HL-60/S4 treated with phorbol 12-myristate 13-acetate at 8.2 ng/mL for 4 days and 3 days (cell line): Measurements from ENCODE around the gene ROBO1.
"Not testable (repeated sequence)": the region's sequence is repeated elsewhere in the genome, so short reads cannot be mapped to it uniquely, and the experiment has no call there.

ENCODE experiments used
- in situ Hi-C: fragments of 300-500 bp; cut with MboI; formaldehyde crosslinking; loops from 2 replicates; pipeline ENCODE4 v1.15.0; 2022; ENCODE audit warnings: low sequenced_read_pairs

The ROBO1 gene

DNA sequence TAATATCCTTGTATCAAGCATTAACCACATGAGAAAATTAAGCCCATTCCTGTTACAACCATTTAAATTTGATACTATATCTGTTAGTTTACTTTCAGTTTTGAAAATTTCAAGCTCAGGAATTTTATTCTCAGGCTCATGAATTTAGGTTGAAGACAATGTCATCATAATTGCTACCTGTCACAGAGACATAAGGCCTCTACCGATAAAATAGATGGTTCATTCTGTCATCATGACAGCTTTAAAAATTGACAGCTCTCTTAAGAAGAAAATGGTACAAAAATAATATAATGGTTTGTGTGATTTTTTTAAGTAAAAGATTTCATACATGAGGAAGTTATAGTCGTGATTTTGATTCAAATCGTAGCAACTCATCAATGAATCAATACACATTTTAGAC is 1003.2 kb downstream of the ROBO1 start:
- in situ Hi-C loops: no loop called here

DNA sequence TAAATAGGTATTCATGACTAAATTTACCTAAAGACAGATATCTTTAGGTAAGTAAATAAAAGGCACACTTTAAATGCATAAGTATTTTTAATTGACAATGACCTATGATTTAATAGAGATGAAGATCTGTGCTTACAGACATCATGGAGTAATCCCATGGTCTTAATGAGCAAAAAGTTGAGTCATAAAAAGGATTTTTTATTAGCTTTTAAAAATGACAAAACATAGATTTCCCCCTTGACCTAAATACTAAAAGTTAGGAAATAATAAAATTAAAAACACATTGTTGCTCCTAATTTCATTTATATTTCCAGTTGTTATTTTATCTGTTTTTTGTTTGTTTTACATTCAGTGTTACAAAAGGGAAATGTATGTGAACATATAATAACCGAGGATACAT is 1005.7 kb downstream of the ROBO1 start:
- in situ Hi-C loops: no loop called here

DNA sequence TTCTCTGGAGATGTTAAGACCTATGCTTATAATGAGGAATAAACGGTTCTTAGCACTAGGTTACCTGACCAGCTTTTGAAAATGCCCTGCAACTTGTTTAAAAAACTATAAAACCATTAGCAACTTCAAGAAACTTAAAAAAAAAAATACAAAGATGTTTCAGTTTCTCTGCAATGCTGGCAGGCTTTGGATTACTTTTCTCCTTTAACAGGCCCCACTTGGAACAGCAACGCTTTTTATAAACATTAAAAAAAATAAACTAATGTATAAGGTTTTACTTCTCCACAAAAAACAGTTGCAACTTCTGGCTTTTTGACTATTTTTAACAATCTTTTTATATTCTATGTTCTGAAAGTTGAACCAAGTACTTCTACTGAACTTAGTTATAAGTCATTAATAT is 1006.7 kb downstream of the ROBO1 start:
- in situ Hi-C loops: no loop called here

DNA sequence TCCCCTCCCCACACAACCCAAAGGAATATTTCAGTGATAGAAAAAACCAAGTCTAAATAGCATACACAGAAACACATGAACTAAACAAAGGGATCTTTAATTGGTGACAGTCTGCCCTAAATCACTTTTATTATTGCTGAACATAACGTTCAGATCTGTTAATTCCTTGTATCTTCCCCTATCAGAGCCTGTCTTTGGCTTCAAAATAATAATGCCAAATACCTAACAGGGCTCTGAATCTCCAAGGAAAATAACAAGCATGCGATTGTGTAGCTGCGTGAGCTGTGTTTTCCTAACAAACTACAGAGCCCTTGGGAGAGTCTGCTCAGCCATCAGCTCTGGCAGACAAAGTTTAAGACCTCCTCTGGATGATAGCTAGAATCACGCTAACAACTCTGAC is 1010.1 kb downstream of the ROBO1 start:
- in situ Hi-C loops: no loop called here

DNA sequence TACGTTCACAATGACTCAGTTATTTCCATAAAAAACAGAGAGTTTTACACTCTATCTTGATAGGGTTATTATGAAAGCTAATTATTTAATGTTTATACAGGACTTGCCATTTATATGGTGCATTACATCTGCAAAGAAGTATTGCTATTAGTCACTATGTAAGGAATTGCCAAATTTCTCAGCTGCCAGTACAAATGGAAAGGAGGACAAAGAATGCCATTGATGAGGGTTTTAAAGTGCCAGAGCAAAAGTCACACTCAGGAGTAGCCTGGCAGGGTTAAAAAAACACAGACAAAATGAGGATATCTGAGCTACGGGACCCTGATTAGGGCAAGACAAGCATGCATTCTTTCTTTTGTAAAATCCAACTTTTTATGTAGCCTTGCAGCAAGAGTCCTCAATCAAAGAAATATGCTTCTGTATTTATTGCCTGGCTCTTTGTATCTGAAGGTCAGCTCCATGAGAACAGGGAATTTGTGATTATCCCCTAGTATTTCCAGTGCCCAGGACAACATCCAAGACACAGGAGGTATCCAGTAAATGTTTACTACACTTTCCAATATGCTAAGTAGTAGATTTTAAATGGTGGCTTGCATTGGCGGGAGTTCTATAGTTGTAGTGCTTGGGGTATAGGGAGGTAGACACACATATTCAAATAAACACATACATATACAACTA is 1013.6 kb downstream of the ROBO1 start:
- in situ Hi-C loops: no loop called here

DNA sequence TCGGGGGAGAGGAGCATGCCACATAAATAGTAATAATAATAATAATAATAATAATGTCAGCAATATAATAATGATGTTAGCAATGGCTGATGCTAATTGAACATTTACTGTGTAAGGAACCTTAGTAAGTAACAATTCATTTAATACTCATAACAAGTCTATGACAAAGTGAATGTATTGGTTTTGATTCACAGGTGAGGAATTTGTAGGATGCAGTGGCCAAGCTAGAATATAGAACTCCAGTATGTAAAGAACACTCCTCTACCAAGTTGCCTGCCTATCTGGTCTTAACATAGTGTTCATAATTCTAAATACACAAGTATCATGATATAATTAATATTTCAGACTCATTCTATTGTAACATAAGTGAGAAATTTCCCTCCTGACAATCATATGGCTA is 1016.5 kb downstream of the ROBO1 start:
- in situ Hi-C loops: no loop called here

DNA sequence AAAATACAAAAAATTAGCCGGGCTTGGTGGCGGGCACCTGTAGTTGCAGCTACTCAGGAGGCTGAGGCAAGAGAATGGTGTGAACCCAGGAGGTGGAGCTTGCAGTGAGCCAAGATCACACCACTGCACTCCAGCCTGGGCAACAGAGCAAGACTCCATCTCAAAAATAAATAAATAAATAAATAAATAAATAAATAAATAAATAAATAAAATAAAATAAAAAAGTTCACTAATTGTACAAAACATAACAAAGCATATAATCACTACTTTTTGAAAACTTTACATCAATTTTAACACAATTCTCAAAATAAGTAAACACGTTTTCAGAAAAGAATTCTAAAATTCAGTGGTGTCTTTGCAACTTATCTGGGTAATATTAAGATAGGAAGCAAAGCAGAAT is 1017.5 kb downstream of the ROBO1 start:
- in situ Hi-C loops: not testable (repeated sequence)

DNA sequence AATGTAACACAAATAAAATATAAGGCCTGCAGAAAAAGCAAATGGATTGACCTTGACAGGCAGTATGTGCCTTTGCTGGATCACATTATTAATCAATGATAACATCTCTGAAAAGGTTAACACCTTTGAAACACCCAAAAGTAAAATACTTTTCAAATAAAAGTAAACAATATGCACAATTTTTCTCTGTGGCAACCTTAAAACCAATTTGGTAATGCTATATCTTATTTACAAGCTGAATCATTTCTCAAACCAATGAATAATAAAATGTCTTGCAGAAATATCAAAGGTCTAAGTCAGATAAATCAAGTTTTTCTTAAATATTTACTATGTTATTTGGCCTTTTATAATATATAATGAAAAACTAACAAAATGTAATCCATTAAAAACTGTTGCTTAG is 1018.7 kb downstream of the ROBO1 start:
- in situ Hi-C loops: no loop called here

DNA sequence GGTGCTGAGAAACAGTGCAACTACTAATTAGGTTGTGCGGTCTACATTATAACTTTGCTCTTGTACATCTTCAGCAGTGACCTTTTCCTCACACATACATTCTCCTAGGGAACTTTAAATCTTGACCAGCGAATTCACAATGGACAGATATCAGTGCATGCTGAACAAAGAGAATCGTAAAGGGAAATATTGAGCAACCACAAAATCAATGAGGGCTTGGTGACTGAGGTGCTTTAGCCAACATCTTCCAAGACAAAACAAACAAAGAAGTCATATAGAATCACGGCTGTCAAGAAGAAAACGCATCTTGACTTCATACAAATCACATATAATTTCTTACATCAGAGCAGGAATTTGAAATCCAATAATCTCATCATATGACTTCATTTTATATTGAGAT is 1022.0 kb downstream of the ROBO1 start:
- in situ Hi-C loops: no loop called here

DNA sequence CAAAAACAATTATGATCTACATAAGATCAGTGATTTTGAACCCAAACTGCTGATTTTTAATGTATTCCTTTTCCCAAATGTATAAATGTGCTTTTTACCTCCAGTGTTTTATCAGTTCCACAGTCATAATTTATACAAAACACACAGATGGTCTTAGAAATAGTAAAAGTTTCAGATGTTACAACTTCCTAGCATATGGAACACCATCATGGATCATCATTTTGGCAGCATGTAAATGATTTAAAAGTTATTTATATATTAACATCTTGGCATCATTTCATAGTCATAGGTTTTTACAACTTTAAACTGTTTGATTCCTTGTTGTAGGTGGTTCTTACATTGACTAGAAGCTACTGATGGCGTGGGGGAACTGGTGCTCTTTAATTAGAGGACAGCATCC is 1025.3 kb downstream of the ROBO1 start:
- in situ Hi-C loops: no loop called here

DNA sequence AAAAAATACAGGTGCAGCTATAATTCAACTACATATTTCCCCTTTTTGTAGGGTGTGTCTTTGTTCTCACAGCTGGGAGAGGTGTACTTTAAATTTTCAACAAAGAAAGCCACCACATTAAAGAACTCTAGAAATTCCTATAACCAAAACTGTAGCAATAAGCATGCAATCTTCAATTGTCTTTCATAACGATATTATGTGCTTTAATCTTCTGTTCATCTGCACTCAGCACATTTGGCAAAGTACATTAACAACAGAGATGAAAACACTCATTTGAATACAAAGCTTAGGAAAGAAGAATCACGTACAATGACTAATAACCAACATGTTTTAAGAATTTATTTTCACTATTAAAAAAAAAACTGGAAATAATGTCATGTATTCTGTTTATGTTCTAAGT is 1025.8 kb downstream of the ROBO1 start:
- in situ Hi-C loops: no loop called here

DNA sequence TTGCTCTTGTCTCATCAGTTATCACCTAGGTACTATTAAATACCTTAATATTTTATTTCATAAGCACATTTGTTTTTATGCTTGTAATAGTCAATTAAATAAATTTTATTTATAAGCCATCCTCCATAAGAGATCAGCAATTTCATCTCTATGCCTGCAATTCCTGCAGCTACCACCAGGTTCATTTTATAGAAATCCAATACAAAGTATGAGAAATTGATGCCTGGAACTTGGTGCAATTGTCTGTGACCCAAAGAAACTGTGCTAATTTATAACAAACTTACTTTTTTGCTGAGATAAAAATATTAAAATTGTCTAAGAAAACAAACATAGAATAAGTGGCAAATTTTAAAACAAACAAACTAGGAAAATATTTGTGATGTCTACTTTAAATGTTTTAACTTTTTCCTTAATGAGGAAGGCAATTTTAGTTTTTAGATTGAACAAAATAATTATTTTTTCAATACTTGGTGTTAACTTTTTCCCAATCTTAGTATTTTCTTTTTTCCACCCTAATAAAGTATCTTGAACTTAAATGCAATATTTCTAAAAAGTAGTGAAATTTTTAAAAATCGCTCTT is 1026.6 kb downstream of the ROBO1 start:
- in situ Hi-C loops: no loop called here

DNA sequence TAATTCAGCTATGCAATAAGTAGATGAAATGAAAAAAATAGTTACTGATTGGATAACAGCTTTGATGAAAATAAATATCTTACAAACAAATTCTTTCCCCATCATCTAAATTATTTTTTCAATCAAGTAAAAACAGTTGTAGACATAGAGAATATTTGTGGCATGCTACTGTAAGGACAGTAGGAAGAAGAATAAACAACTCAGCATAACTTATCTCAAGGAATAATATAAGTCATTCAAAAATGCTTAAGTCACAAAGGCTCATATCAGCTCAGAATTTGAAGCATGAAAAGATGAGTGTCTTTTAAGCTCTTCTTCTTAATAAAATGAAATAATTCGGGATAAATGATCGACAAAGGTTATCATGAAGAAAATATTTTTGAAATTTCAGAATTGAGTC is 1029.0 kb downstream of the ROBO1 start:
- in situ Hi-C loops: no loop called here

DNA sequence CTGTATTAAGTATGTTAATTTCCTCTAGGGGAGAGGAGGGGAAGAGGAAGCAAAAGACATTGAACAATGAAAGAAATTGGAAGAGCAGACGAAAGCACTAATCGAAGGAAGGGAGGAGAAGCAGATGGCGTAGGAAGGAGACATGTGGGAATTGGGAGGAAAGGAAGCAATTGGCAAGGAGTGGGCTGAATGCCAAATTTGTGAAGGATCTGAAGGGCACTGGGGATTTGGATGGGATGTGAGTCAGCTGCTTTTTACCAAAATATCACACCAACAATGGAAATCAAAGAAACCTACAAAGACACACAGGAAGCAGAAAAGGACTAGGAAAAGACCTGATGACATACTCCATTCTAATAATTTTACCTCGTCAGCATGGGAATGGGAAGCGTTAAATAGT is 1029.8 kb downstream of the ROBO1 start:
- in situ Hi-C loops: no loop called here

DNA sequence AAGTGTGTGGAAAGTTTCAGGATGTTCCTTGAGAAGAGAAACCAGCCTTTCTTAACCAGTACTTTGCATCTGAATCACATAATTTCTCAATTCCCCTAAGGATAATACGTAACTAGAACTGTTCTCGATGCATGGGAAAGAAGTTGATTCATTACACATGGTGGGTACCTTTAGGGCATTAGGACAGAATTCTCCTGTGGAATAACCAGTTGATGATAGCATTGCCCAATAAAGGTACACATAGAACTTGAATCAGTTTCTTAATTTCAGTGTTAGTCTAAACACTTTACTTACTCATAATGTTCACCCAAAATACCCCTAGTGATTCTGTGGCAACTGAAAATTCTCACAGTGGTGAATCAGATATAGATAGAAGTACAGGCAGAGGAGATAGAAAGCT is 1030.9 kb downstream of the ROBO1 start:
- in situ Hi-C loops: no loop called here

DNA sequence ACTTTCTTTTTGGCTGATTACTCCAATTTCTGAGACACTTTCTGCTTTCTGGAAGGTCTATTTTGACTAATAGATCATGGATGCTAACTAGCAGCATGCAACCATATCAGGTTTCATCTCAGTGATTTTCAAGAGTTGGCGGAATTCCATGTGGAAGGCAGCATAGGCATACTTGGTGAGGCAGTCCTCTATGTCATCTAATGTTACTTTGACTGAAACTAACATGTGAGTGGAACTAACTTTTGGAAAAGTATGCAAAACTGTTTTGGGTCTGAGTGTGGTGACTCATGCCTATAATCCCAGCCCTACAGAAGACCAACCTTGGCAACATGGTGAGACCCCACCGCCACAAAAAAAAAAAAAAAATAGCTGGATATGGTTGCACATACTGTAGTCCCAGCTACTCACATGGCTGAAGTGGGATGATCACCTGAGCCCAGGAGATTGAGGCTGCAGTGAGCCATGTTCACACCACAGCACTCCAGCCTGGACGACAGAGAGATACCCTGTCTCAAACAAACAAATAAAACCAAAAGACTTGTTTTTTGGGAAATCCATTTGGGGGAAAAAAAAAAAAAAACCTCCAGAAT is 1033.7 kb downstream of the ROBO1 start:
- in situ Hi-C loops: no loop called here

DNA sequence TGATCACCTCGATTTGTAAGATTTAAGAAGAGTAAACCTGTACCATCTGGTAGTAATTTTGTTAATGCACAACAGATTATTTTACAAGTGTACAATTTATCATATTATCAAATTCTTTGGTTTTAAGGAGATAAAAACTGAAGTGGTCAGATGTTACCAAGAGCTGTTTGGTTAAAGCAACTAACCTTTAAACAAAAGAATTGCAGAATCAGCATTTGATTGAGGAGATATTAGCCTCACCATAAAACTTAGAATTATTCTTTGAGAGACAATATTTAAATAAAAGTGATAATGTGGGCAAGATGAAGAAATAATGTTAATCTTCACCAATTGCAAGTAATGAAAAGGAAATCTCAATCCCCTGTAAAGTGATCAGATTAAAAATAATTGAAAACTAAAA is 1034.9 kb downstream of the ROBO1 start:
- in situ Hi-C loops: no loop called here

DNA sequence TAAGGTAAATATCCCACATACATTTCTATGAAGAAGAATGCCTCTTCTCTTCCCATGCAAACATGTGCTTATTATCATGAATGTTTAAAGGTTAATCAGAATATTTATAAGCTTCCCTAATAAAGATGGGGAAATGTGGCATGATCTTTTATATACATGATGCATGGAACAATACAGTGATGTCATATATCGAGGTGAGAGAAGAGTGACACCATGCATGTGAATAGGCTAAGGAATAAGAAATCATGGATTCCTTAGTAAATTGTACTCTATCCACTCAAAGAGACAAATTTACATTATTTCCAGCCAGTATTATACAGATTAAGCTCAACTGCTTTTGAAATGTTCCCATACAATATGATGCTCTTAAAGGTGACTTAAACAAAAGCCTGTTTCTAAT is 1035.3 kb downstream of the ROBO1 start:
- in situ Hi-C loops: no loop called here

DNA sequence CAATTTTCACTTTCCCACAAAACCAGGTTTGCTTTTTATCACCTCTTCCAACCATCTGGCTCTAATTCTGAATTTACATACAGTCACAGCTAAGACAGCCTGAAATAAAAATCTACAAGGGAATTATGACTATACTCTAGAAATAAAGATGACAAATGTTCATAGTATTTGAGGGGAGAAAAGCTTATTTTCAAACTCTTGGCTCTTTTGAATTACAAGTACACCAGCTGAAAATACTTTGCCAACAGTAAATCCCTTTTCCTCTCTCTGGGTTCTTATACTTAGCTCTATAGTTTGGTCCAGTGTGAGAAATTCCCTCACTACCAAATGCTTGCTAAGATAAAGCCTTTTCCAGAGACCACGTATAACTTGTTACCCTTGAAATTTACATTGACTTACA is 1037.9 kb downstream of the ROBO1 start:
- in situ Hi-C loops: no loop called here

DNA sequence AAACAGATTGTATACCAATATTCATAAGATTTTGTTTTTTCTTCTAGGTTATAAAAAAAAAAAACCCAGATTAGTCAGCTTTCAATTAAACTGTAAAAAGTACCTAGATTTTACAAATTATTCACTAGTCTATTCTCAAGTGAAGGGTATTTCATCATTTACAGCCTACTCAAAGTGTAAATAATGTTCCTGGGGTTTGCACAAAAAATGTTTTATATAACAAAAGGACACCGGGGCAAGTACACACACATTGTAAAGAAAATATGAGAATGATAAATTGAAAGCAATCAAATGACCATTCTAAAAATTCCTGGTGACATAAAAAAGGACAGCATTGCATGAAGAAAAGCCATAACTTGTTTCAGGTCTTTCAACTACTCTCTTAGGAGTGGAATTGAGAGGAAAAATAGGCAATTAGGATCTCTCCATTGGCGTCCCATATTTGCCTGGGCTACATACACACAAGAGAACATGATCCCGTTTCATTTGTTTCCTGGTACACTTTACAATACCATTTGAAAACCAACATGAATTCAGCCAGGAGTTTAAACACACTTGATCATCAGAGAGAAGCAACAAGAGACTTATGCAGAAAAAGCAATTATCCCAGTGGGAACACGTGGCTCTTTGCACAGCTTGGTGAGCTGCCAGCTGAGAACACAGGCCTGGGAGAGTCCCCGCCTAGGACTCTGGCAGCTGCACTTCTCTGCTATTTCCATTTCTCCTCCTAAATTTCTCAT is 1039.2 kb downstream of the ROBO1 start:
- in situ Hi-C loops: no loop called here

DNA sequence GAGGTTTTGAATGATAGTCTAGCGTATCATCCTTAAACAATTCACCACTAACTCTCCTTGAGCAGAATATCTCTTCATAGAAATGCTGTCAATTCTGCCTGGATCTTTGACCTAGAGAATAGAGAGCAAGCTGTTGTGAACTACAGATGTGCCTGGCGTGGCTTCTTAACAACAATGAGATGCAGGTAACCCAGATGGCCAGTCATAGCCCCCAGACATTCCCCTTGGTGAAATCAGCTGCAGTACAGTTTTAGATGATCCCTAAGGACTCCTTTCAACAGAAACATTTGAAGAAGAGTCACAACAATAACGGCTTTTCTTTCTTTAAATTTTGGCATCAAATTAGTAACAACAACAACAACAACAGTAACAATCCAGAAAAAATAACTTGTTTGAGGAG is 1041.3 kb downstream of the ROBO1 start:
- in situ Hi-C loops: no loop called here

DNA sequence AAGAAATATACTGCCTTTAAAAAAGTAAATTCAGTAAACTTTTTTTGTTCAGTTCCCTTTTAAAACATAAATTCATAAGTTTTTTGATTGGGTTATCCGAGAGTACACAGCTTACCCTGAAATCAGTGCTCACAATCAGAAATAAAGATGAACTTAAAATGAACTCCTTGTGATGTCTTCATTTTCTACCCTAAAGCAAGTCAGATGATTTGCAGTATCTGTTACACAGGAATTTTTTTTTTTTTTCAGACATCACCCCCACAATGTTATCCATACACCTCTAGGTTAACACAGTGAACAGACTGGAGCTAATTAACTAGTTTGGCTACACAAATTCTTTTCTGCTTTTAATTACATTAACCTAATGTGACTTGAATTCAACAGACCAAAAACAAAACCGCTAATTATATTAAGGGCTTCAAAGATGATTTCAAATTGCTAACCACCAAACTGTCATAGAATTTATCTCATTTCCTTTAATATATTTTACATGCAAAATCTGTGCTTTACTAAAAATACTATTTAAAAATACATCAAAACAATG is 1042.0 kb downstream of the ROBO1 start:
- in situ Hi-C loops: no loop called here
